ENCODE measurements around the gene ENO4. TPM values are rescaled to one million over a fixed set of nuclear protein-coding genes. Genes with fewer than 3 reads are reported as not detected.

The ENO4 gene
- total and polyA plus RNA-seq, 9 of the 15 experiments (the other 6 are each of a cell fraction or from before 2014, with no cell fraction given) = 0.07 TPM; not detected in 8

- no TSS peak for BruUV-seq (replicated peaks)
- intact Hi-C loops (cut with micrococcal nuclease) (no loop called here), in situ Hi-C loops (cut with MboI) (no loop called here)
- no peak overlapping the region for H2AFZ ChIP-seq (ENCODE audit: low read depth, low read length)
- no peaks in the 10 kb centered on the region for H3K79me2 ChIP-seq (ENCODE audit: control insufficient read depth, insufficient read depth, low read length)
- no peaks in the 10 kb centered on the region for H3K4me1 ChIP-seq (replicated peaks in 1 of 2; ENCODE audit: control insufficient read depth in 2 of 2, insufficient read depth in 2 of 2, low read length in 2 of 2)
- ChIA-PET POLR2A (interaction anchor here (1.0 kb wide), 1 partner anchor 14 kb away, joined by 3 read pairs; no protein-coding TSS in a partner anchor), CTCF (ENCODE audit: low intra/inter-chr PET ratio) (no interaction called here)
- no peak for FAIRE-seq
- H3K4me2 ChIP-seq (ENCODE audit: insufficient read depth, low read length) = no peak overlapping the region
- no peak for ATAC-seq
- no peak overlapping the region for H3K27ac ChIP-seq (ENCODE audit: extremely low read depth, low read depth, low read length)
- H4K20me1 ChIP-seq (replicated peaks; ENCODE audit: control insufficient read depth, insufficient read depth, low read length) = no peaks in the 10 kb centered on the region
- H3K9ac ChIP-seq (ENCODE audit: insufficient read depth in 1 of 2, low read depth in 2 of 2, low read length in 2 of 2) = no peak overlapping the region
- no peak for TF ChIP-seq ZNF609 (CRISPR knock-in tag; IDR thresholded peaks at IDR 0.05; ENCODE audit: borderline replicate concordance)
- no peak for TF ChIP-seq SMAD2 (IDR thresholded peaks at IDR 0.05; ENCODE audit: low read depth, low read length)
- no peak for TF ChIP-seq RBBP5 (IDR thresholded peaks at IDR 0.05; ENCODE audit: borderline replicate concordance, insufficient read depth, low read length, poor library complexity, severe bottlenecking)
- no peak for TF ChIP-seq TCF7 (IDR thresholded peaks at IDR 0.05; ENCODE audit: borderline replicate concordance)
- TF ChIP-seq ELF1 (tag; IDR thresholded peaks at IDR 0.05) = no peak
- TF ChIP-seq GTF2E2 (tag; IDR thresholded peaks at IDR 0.05) = no peak
- no peak for TF ChIP-seq NONO (IDR thresholded peaks at IDR 0.05; ENCODE audit: low read depth in 2 of 2, low read length in 1 of 2)
- TF ChIP-seq, protein P1, sequence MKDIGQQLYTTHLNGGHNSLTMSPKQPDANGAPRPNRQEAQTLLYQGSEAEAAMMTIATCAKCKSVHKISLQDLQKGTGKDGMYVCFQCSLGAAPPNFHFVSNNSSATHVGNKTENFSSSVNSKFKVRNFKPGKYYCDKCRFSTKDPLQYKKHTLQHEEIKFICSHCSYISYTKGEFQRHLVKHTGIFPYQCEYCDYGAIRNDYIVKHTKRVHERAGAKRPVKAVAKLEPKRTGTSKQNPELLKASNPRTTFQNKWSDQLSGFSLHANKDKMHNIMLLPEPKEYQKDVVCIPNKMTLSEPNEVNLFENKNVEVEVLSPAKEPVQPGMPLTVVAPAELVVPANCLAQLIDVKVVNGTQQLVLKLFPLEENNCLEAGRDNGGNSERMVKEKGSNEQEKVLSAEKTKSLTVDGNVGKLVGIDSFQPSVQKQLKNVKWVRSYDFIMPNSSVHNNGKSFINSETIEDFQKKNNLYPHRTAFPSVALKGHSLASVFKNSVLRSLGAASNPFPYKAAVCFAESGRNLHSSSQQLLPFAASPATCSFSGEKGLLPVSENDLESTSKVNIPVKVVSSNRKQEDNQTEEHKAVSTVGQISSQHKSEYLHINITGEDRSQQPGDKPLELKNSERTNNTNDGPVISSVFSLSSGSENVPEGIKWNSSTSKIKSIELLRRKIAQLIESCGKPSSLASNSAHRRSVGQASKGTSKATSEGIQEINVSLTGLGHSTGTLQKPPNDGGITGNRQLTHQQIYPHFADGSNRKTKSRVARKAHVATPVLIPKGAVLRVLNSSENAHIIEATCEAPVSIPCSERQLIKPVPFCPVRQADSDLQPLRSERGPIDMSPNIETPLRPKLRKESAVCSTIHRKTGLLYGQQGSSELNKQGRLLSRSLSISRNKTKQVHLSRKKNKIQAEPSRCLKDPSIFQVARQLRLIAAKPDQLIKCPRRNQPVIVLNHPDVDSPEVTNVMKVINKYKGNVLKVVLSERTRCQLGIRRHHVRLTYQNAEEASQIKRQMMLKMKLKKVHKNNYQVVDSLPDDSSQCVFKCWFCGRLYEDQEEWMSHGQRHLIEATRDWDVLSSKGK (CRISPR knock-in tag; IDR thresholded peaks at IDR 0.05) = no peak
- TF ChIP-seq AFF1 (IDR thresholded peaks at IDR 0.05; ENCODE audit: low read depth in 1 of 2, partially characterized antibody in 2 of 2) = no peak
- DNase-seq (ENCODE audit: extremely low read depth in 1 of 4, low spot score in 3 of 4) = no peak
- H3K4me3 ChIP-seq = no peak overlapping the region
- peaks cover 0 to 18% of the 10 kb centered on the region in 2 experiments; a peak in 3 of 5 replicates for H3K27me3 ChIP-seq (ENCODE audit: control insufficient read depth in 2 of 2, insufficient read depth in 2 of 2, low read length in 2 of 2)
- H3K9me1 ChIP-seq (ENCODE audit: control insufficient read depth, insufficient read depth, low read length) = no peaks in the 10 kb centered on the region
- WGBS (ENCODE audit: insufficient coverage, low coverage, missing lambda C conversion rate) = 1% methylated on average over 10 of the region's 10 CpGs
- no peaks in the 10 kb centered on the region for H3K36me3 ChIP-seq (ENCODE audit: control insufficient read depth, insufficient read depth, low read length)
- no peaks in the 10 kb centered on the region for H3K9me3 ChIP-seq (replicated peaks; ENCODE audit: control insufficient read depth, insufficient read depth, low read depth, low read length)
These were observed 32.1 kb upstream of the ENO4 start for GRCh38 chr10:116817178-116817577.
